SHP77 treated with DMSO at 0.1 percent for 48 hours (cell line): ENCODE results near the gene CACNA1I.

Experiments used
- DNase-seq: peaks from one replicate; lab custom pipeline; 2025; lab: John Stamatoyannopoulos, UW

CACNA1I gene

GRCh38 chr22:39568278-39568981 is 2.1 kb upstream of the CACNA1I start:
- DNase-seq, result no peak

DNA sequence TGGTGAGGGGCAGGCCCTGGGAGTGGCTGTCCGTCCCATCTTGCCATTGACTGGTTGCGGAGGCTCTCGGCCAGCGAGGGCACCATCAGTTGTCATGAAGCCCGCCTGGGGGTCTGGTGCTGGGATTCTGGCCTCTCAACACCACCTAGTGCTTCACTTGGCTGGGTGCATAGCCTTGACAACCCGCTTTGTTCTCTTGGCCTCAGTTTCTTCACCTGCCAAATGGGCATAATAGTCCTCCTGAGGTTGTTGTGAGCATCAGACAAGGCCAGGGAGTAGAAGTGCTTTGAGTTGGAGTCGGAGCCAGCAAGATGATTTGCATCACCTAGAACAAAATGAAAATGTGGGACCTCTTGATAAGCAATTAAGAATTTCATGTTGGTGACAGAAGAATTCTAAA is 1.5 kb upstream of the CACNA1I start:
- DNase-seq, result no peak

DNA sequence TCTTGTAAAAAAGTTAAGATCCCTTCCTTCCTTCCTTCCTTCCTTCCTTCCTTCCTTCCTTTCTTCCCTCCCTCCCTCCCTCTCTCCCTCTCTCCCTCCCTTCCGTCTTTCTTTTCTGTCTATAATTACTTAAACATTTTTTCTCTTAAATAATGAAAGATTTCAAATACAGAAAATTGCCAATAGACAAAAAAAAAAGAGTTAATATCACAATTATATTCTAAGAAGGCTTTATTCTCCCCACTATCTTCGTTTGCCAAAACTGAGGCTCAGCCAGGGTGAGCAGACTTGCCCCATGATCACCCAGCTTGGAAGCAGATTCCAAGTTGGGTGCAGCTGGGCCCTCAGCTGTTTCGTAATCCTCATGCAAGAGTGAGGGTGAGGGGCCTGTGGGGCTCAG is 327 bp upstream of the CACNA1I start:
- DNase-seq, result no peak

GRCh38 chr22:39571538-39571937 is 985 bp downstream of the CACNA1I start:
- no peak for DNase-seq

- no peak for DNase-seq
Observed at GRCh38 chr22:39574779-39575551, 4.4 kb downstream of the CACNA1I start.

DNA sequence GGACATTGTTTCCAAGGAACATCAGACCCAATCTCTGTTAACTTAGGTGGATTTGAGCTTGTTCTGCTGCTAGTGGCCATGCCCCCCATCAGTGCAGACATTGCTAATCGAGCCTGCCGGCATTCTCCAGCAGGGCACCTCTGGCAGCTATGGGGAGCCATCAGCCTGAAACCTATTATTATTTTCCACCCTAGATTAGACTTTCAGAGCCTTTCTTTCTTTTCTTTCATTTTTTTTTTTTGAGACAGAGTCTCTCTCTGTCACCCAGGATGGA is 4.9 kb downstream of the CACNA1I start:
- DNase-seq, result no peak

DNA sequence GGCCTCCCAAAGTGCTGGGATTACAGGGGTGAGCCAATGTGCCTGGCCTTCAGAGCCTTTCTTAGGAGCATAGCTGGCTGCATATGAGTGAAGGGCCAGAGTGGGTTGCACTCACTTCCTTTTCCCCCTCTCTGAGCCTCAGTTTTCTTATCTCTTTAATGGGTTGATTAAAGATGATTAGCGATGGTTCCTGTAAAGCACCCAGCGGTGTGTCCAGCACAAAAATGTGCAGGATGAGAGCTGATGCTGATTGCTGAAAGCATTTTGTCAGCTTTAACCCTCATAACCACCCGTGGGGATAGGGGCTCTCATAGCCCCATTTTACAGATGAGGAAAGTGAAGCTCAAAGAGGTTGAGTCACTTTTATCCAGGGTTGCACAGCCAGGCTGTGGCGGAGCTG is 5.5 kb downstream of the CACNA1I start:
- DNase-seq, result no peak

- DNase-seq, result no peak
Observed at GRCh38 chr22:39577366-39577765, 6.8 kb downstream of the CACNA1I start.

DNA sequence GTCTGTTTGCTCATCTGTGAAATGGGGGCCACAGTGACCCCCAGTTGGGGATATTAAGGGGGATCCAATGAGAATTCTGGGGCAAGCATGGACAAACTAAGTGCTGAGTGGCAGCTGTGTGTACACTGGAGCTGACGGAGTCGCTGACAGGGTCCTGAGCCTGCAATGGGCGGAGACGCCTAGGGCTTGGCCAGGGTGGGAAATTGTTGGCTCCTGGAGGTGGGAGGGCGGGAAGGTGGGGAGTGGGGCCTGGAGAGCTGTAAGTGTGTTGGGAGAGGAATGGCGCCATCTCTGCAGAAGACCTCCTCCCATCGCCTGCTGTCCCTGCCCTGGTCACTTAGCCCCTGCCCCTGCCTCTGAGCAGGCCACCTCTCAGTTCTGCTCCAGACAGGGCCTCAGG is 7.3 kb downstream of the CACNA1I start:
- no peak for DNase-seq

DNA sequence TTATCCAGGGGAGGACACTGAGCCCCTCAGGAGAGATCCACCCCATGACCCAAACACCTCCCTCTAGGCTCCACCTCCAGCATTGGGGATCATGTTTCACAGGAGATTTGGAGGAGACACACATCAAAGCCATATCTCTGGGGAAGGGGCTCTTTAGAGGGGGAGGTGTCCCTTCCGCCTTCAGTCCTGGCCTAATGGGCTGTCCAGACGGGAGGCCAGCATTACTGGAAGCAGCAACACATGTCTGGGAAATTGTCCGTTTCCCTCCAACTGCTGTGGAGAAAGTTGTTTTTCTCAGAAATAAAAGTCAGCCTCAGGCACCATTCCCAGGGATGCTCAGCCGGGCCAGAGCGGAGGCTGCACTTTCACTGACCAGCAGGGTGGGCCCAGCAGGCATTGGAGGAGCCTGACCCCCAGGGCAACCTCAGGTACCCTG is 9.5 kb downstream of the CACNA1I start:
- no peak for DNase-seq

GRCh38 chr22:39580795-39581194 is 10.2 kb downstream of the CACNA1I start:
- no peak for DNase-seq

- no peak for DNase-seq
Observed at GRCh38 chr22:39581303-39581702, 10.8 kb downstream of the CACNA1I start.

- DNase-seq, result no peak
Observed at GRCh38 chr22:39583066-39583667, 12.6 kb downstream of the CACNA1I start.

DNA sequence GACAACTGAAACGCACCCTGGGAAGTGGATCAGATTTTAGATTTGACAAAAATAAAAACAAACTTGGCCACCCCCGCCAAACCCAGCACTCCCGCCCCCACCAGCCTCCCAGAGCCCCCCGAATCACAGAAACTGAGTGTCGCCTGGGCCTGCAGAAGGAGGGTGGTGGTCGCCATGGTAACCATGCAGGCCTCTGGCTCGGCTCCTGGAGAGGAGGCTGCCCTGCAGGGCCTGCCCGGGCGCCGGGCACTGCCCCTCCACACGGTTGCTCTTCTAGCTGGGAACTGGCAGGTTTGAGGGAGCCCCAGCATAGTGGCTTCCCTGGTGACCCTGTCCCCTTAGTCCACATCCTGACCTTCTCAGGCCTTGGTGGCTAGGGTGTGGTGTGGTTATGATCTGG is 19.3 kb downstream of the CACNA1I start:
- DNase-seq, result no peak

- DNase-seq, result no peak
Observed at GRCh38 chr22:39592081-39593065, 21.8 kb downstream of the CACNA1I start.

DNA sequence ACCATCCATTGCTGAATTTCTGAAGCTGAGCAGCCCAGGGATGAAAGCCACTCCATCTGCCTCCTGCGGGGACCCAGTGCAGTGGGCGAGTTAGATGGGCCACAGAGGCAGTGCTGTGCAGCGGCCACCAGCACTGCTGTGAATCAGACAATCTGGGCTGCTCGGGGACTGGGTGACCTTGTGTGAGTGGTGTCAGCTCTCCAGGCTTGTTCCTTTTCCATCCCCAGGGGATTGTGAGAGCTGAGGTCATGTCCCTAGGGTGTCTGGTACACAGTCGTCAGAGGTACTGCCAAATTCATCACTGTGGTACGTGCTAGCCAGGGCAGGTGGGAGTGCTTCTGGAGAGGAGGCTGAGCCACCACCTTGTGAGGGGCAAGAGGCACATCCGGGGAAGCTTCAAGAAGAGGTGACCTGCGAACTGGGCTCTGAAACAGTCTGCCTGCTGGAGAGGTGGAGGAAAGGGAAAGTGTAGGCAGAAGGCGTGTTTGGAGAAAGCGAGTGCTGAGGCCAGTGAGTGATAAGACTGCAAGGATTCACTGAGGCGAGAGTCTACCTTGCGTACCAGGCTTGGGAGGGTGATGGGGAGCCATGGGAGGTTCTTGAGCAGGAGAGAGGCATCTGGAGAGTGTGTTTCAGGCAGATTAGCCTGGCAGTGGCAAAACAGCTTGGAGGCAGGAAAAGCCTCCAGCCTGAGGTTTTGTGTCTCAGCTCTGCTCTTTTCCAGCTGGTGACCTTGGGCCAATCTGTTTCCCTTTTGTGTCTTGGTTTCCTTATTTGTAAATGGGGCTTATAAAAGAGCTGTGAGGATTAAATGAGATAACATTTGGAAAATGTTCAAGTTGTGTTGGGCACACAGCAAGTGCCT is 22.7 kb downstream of the CACNA1I start:
- no peak for DNase-seq

DNA sequence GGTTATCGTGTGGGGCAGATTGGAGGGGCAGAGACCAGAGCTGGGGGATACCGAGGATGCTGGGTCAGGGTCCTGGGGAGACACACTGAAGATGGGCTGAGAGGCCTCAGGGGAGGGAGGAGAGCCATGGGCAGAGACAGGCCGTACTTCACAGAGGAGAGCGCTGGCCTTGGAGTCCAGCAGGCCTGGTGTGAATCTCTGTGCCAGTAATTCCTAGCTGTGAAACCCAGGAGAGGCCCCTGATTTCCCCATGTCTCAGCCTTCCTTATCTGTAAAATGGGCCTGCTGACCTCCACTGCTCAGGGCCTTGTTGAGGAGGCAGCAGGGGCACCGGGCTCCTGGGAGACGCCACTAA is 23.4 kb downstream of the CACNA1I start:
- DNase-seq, result no peak

GRCh38 chr22:39594411-39594810 is 23.9 kb downstream of the CACNA1I start:
- DNase-seq, result no peak

DNA sequence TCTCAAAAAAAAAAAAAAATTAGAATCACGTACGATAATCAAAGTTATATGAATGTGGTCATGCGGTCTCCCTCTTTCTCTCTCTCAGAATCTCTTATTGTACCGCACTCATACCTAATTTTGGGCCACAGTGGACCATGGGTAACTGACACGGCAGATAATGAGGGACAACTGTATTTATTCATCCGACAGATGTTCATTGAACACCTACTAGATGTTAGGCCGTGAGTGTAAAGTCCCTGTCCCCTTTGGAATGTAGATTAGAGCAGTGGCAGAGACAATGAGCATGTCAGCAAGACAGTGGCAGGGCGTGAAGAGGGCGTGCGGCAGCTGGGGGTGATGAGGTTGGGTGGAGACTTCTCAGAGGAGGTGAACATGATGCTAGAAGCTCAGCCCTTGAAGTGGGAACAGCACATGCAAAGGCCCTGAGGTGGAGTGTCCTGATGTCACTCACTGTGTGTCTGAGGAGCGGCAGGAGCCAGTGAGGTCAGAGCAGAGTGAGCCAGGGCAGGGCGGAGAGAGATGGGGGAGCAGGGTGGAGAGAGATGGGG is 25.1 kb downstream of the CACNA1I start:
- DNase-seq, result no peak

DNA sequence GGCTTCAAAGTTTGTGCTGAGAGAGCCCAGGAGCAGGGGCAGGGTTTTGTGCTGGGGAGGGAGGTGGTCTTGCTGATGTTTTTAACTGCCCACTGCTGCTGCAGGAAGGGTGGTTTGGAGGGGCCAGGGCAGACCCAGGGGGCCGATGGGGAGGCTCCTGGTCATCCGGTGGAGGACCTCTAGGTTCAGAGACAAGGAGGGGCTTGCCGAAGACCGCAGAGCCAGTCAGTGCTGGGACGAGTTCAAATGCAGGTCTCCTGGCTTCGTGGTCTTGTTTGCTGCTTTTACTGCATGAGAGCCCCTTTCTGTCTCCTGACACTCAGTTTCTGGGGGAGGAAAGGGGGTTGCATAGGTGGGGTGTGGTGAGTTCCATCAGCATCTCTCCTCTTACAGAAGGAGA is 26.0 kb downstream of the CACNA1I start:
- no peak for DNase-seq

DNA sequence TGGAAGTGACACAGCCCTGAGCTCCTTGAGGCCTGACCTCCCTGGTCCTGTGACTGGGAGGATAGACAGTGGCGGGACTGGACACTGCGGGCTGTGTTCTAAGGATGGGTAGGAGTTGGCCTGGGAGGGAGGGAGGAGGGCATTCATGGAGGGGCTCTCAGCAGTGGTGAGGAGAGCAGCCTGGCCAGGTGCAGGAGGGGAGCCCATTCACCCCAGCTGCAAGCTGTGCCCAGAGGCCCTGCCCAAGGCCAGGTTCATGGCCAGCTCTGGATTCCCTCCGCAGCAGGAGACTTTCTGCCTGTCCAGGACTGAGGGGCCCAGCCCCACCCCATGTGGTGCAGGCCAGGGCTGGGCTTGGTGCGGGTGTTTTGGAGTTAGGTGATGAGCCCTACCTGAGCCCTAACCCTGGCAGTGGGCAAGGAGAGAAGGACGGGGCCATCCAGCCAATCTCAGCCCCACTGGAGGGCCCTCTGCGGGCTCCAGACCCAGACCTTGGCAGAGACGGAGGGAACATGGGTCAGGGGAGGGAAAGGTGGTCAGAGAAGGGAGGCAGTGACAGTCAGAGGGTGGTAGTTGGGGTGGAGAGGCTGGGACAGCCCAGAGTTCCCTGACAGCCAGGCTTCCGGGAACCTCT is 26.8 kb downstream of the CACNA1I start:
- no peak for DNase-seq
